ENCODE data around the gene RNF227. TPM values are rescaled to one million over a fixed set of nuclear protein-coding genes. Genes with fewer than 3 reads are reported as not detected.

RNF227 gene
- total RNA-seq, 1 experiment from 2014 or later: 1.1 TPM

- H3K27me3 ChIP-seq (replicated peaks; ENCODE audit: insufficient read depth, low read depth, low read length, poor library complexity): no peaks in the 10 kb centered on the region
- intact Hi-C loops (cut with micrococcal nuclease; ENCODE audit: unreplicated experiment): loop anchor here (5.0 kb wide), 2 partner anchors 45 to 185 kb away; partner anchors contain the start of genes ALOXE3 and CHD3
- DNase-seq (ENCODE audit: low spot score): peak; percentile 100
- peaks cover 23% of the 10 kb centered on the region for H3K4me1 ChIP-seq (ENCODE audit: insufficient read depth, low read length, poor library complexity, severe bottlenecking)
- CTCF ChIA-PET: interaction anchor here (0.6 to 0.7 kb wide), 3 partner anchors 38 to 109 kb away, joined by 3 to 11 read pairs (median 3); no protein-coding TSS in a partner anchor
- POLR2A ChIA-PET (ENCODE audit: low non-redundant PET): interaction anchor here (0.6 kb wide), 2 partner anchors 9 to 356 kb away, joined by 3 to 5 read pairs; no protein-coding TSS in a partner anchor
- TF ChIP-seq CTCF (conservative IDR thresholded peaks at IDR 0.05; ENCODE audit: low read depth, low read length) (no peak), EZH2 (IDR thresholded peaks at IDR 0.05; ENCODE audit: borderline replicate concordance, low read depth, low read length, poor library complexity, severe bottlenecking) (no peak)
- peaks cover 22% of the 10 kb centered on the region for H3K36me3 ChIP-seq (ENCODE audit: insufficient read depth, low read length, poor library complexity, severe bottlenecking)
- H3K4me3 ChIP-seq (ENCODE audit: low read depth, low read length, poor library complexity, severe bottlenecking): peak within 1 kb of the TSS; percentile 68
- no peaks in the 10 kb centered on the region for H3K9me3 ChIP-seq (ENCODE audit: low read depth, low read length, poor library complexity, severe bottlenecking)
- no TSS peak for BruUV-seq (replicated peaks)
- peak within 1 kb of the TSS; percentile 88 for H3K27ac ChIP-seq (ENCODE audit: low read depth, low read length, poor library complexity, severe bottlenecking)
These were observed 15.8 kb upstream of the RNF227 start, which contains the start of the genes CNTROB and TRAPPC1 for GRCh38 chr17:7931709-7932482. TSS of gene CNTROB (plus strand) at chr17:7932206. CDS start at chr17:7933080, 874 bp downstream. TSS of gene TRAPPC1 (minus strand) at chr17:7931946. CDS start at chr17:7931829, 117 bp downstream.

- Histone ChIP-seq H3K27me3 (replicated peaks; ENCODE audit: insufficient read depth, low read depth, low read length, poor library complexity) (no peaks in the 10 kb centered on the region), H3K9me3 (ENCODE audit: low read depth, low read length, poor library complexity, severe bottlenecking) (no peaks in the 10 kb centered on the region), H3K36me3 (ENCODE audit: insufficient read depth, low read length, poor library complexity, severe bottlenecking) (peaks cover 13% of the 10 kb centered on the region), H3K27ac (ENCODE audit: low read depth, low read length, poor library complexity, severe bottlenecking) (peak overlapping the region; percentile 65), H3K4me1 (ENCODE audit: insufficient read depth, low read length, poor library complexity, severe bottlenecking) (peaks cover 23% of the 10 kb centered on the region), H3K4me3 (ENCODE audit: low read depth, low read length, poor library complexity, severe bottlenecking) (peak overlapping the region; percentile 68)
- TSS peak; percentile 75 for BruUV-seq (replicated peaks)
- no peak for TF ChIP-seq EZH2 (IDR thresholded peaks at IDR 0.05; ENCODE audit: borderline replicate concordance, low read depth, low read length, poor library complexity, severe bottlenecking)
- no peak for TF ChIP-seq CTCF (conservative IDR thresholded peaks at IDR 0.05; ENCODE audit: low read depth, low read length)
- intact Hi-C loops (cut with micrococcal nuclease; ENCODE audit: unreplicated experiment): loop anchor here (5.0 kb wide), 2 partner anchors 44 to 186 kb away; partner anchors contain the start of genes ALOXE3 and CHD3
- POLR2A ChIA-PET (ENCODE audit: low non-redundant PET): interaction anchor here (0.6 kb wide), 1 partner anchor 355 kb away, joined by 5 read pairs; no protein-coding TSS in a partner anchor
- DNase-seq (ENCODE audit: low spot score): no peak
- CTCF ChIA-PET: interaction anchor here (0.6 to 0.7 kb wide), 3 partner anchors 39 to 110 kb away, joined by 3 to 11 read pairs (median 3); no protein-coding TSS in a partner anchor
These were observed 14.9 kb upstream of the RNF227 start for GRCh38 chr17:7930841-7931631.

Measured in A673 (cell line).